Renal cortical epithelial cell (primary cell): ENCODE measurements around the gene LARGE1. TPM values are rescaled to one million over a fixed set of nuclear protein-coding genes. Genes with fewer than 3 reads are reported as not detected.
"Not testable (repeated sequence)": the region's sequence is repeated elsewhere in the genome, so short reads cannot be mapped to it uniquely, and the experiment has no call there.

Experiments
- DNase-seq: peaks from one replicate; pipeline ENCODE4 v3.0.0-alpha.2; 2011; ENCODE audit warnings: low read depth
- total RNA-seq: library from RNA; depleted of rRNA; stranded (reverse); fragments of >200 nt; gene quantifications from 2 replicates; pipeline ENCODE4 v1.2.3, GENCODE V29; 2014

The LARGE1 gene
- total RNA-seq, 1 donor from 2014 or later, result 20.6 TPM

GRCh38 chr22:33476716-33477115 is 443.6 kb downstream of the LARGE1 start:
- peak; percentile 11 for DNase-seq

GRCh38 chr22:33476206-33476605 is 444.1 kb downstream of the LARGE1 start:
- DNase-seq, result no peak

DNA sequence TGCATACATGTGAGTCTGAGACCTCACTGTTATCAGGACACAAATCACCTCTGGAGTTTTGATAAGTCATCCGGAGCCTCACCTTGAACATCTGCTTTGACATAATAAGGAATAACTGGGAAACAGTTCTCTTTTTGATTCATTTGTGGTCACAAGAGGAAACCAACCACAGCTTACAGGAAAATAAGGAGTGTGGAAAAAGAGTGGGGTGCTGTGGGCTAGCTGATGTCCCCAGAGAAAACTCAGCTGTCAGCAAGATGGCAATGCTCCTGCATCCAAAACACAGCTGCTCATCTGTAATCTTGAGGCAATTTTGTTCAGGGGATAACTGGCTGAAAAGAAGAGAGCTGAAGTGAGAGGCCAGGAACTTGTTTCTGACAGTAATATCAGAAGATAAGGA is 445.7 kb downstream of the LARGE1 start:
- DNase-seq, result no peak

GRCh38 chr22:33472462-33473344 is 447.6 kb downstream of the LARGE1 start:
- no peak for DNase-seq

- no peak for DNase-seq
These were observed 449.8 kb downstream of the LARGE1 start for GRCh38 chr22:33470456-33470855.

- no peak for DNase-seq
These were observed 452.6 kb downstream of the LARGE1 start for GRCh38 chr22:33467620-33468095.

DNA sequence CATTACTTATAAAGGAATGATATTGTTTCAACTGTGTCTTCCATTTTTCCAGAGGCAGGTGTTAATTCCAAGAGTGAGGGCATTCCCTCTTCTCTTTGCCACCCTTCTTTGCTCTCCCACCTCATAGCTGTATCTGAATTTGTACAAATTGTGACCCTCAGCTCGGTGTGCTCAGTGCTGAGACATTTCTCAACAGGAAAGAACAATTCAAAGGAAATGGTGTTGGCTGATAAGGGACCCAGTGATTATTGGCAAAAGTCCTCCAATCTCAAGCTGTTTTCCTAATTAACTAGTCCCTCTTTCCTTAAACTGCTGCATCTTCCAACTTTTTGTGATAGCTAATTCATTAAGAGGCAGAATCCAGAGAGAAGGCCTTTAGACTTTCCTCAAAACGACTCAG is 453.2 kb downstream of the LARGE1 start:
- DNase-seq, result no peak

DNA sequence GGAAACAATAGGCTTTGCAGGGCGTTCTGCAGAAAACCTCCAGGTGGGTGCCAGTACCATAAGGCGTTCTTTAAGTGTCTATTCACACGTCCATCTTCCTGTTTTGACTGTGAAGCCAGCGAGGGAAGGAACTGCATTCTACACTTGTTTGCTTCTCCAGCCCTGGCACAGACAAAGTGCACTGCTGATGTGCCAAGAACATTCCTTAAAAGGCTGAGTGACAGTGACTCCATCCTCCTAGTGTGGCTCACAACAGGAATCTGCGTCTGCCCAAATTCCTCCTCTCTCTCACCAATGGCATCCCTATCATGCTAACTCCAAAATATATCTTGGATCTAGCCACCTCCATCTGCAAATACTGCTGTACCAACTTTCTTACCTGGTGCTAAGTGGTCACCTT is 454.7 kb downstream of the LARGE1 start:
- DNase-seq, result no peak

GRCh38 chr22:33464698-33465097 is 455.6 kb downstream of the LARGE1 start:
- no peak for DNase-seq

- no peak for DNase-seq
These were observed 458.4 kb downstream of the LARGE1 start for GRCh38 chr22:33461698-33462434.

DNA sequence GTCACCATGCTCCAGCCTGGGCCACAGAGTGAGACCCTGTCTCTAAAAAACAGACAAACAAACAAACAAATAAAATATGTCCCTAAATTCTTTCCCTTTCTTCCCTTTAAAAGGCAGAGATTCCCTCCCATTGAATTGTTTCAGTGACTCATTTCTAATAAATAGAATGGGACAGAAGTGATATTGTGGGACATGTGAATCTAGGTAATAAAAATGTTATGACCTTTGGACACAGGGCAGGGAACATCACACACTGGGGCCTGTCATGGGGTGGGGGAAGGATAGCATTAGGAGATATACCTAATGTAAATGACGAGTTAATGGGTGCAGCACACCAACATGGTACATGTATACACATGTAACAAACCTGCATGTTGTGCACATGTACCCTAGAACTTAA is 459.0 kb downstream of the LARGE1 start:
- DNase-seq, result not testable (repeated sequence)

DNA sequence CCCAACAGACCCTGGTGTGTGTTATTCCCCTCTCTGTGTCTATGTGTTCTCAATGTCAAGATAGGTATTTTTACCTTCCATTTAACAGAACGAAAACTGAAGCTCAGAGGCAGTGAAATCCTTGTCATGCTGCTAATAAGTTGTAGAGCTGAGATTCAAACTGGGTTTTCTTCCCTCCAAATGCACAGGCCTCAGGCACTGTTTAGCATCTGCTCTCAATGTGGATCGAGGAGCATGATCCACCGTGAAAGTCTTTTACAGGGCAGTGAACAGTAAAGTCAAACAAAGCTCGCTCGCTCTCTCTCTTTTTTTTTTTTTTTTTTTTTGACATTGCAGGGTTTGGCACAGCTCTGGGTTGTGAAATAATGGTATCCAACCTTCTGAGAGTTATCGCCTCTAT is 461.1 kb downstream of the LARGE1 start:
- no peak for DNase-seq

DNA sequence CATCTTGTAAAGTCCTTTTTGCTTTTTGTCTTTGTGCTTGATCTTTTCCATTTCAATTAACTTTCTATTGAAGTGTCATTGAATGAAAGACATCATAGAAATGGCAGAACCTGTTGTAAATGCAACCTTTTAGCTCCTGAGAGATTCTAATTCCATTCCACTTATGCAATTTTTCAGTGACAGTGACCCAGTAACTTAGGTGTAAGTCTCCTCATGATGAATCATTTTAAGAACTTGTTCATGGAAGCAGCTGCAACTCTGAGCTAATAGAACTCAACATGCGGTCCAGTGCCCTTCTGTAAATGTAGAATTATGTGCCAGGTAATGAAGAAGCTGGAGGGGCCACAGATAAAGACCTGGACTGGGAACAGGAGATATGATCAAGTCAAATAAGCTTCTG is 463.8 kb downstream of the LARGE1 start:
- DNase-seq, result no peak

DNA sequence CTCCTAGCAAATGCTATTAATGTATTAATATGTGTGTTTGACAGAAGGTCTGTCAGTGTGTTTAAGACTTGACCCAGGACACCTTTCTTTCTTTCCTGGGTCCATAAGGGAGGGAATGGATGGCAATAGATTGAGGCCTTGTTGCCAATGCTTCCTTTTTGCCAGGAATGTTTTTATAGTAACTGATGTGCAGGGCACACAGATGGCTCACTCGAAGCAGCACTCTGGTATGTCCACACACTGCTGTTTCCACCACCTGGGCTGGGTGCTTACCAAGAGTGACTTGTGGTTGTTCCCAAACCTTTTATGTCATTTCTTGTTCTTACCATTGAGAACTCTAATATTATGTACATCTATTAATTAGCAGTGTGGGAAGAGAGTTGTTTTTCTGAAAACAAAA is 465.2 kb downstream of the LARGE1 start:
- no peak for DNase-seq

DNA sequence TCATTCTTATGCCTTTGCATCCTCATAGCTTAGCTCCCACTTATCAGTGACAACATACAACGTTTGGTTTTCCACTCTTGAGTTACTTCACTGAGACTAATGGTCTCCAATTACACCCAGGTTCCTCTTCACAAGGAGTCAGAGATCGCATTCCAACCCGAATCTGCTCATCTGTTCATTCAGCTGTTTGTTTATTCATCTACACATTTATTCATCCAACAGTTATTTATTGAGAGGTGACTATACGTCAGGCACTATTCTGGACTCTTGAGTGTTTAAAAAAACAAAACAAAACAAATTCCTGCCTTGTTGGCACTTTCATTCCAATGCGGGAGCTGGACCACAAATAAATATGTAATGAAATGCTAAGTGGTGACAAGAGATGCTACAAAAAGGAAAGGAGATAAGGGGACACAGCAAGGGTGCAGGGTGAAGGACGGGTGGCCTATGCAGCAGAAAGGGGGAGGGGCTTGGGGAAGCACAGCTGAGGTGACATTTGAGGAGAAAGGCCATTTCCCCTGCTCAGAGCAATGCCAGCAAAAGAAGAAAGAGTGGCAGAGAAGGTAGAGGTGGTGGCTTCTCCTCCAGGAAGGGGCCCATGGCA is 468.3 kb downstream of the LARGE1 start:
- no peak for DNase-seq

DNA sequence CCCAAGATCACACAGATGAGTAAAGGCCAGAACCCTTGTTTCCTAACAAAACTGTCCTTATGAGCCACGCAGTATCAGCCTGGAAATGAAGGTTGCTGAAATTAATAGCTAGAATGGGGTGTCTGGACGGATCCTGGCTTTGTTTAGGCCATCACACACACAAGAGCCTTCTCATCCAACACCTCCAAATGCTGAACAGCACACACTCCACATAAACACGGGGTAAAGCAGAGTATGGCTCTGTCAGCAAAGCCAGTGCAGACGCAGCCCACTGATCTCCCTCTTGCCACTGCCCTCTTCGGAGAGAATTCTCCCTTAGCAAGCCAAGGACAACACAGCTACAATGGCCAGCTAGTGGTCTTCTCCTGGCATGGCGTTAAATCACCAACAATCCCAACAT is 469.5 kb downstream of the LARGE1 start:
- no peak for DNase-seq

DNA sequence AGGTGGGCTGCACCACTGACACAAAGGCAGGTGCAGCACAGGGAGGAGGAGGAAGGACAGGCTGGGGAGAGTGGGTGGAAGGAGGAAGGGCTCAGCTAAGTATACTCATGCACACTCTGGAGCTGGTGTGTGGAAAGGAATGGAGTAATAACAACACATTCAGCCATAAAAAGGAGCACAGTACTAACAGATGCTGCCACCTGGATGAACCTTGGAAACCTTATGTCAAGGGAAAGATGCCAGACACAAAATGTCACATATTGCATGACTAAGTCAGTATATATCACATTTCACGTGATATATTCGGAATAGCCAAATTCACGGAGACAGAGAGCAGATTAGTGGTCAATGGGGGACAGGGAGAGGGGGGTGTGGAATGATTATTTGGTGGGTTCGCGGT is 472.5 kb downstream of the LARGE1 start:
- DNase-seq, result no peak

- DNase-seq, result no peak
These were observed 476.6 kb downstream of the LARGE1 start for GRCh38 chr22:33443683-33444082.

DNA sequence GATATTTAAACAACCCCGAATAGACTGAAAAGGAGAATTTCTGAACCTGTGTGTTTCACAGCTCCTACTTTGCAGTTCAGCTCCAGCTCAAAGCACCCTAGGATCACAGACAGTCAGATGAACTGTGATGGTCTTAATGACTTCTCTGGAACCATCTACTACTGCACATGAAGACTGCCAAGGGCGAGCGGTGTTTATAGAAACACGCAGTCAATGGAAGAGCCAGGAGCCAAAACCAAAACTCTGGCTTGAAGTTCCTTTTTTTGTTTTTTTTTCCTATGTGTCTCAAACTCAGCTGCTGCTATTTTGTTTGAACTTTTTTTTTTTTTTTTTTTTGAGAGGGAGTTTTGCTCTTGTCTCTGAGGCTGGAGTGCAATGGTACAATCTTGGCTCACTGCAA is 479.5 kb downstream of the LARGE1 start:
- DNase-seq, result no peak

DNA sequence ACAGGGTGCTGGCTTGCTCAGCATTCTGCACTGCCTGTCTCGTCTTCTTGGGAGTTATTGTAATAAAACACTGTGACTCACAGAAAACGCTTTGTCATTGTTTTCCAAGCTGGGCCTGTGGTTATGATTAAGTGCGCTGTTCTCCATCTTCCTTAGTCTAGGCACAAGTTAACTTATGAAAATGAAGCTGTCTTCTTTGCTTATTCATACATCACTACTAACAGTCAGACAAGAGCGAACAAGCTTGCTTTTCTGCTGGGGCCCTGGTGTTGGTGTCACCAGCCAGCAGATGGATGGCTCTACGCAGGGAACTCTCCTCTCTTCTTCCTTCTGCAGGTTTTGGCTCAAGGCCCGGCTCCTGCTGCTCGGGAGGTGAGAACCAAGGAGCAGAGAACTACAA is 482.0 kb downstream of the LARGE1 start:
- peak; percentile 94 for DNase-seq

- no peak for DNase-seq
These were observed 489.0 kb downstream of the LARGE1 start for GRCh38 chr22:33431300-33431699.

DNA sequence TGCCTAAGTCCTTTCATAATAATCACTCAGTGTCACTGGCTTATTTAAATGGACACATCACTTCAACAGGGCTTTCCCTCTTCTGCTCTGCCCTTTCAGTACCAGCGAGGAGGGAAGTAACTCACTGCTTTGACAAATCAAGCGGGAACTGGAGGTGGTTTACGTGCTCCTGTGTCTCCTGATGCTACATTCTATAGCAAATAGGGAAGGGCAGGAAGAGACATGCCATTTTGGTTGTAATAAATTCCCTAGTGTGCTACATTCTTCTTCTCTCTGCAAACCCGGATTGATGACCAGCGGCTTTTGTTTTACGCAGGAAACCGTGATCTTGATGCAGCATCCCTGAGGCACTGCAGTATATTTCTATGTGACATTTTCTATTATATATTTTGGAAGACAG is 491.0 kb downstream of the LARGE1 start:
- DNase-seq, result no peak

DNA sequence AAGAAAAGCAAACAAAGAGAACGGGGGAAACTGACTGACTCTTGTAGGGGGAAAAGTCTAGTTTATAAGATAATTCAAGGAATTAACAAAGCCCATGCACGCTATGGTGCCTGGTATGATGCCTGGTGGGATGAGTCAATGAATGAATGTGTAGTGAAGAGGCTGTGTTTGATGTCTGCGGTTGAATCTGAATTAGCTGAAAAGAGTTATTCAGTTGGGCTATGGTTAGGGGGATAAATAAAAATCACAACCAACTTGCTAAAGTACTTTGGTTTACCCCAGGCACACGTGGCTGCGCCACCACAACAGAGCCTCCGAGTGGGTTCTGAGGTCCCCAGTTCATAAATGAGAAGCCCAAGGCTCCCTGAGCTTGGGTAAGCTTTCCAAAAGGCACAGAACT is 492.8 kb downstream of the LARGE1 start:
- DNase-seq, result no peak
